ENCODE data around the gene MYO1C. TPM values are rescaled to one million over a fixed set of nuclear protein-coding genes. Genes with fewer than 3 reads are reported as not detected.

Gene MYO1C, protein sequence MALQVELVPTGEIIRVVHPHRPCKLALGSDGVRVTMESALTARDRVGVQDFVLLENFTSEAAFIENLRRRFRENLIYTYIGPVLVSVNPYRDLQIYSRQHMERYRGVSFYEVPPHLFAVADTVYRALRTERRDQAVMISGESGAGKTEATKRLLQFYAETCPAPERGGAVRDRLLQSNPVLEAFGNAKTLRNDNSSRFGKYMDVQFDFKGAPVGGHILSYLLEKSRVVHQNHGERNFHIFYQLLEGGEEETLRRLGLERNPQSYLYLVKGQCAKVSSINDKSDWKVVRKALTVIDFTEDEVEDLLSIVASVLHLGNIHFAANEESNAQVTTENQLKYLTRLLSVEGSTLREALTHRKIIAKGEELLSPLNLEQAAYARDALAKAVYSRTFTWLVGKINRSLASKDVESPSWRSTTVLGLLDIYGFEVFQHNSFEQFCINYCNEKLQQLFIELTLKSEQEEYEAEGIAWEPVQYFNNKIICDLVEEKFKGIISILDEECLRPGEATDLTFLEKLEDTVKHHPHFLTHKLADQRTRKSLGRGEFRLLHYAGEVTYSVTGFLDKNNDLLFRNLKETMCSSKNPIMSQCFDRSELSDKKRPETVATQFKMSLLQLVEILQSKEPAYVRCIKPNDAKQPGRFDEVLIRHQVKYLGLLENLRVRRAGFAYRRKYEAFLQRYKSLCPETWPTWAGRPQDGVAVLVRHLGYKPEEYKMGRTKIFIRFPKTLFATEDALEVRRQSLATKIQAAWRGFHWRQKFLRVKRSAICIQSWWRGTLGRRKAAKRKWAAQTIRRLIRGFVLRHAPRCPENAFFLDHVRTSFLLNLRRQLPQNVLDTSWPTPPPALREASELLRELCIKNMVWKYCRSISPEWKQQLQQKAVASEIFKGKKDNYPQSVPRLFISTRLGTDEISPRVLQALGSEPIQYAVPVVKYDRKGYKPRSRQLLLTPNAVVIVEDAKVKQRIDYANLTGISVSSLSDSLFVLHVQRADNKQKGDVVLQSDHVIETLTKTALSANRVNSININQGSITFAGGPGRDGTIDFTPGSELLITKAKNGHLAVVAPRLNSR
- total RNA-seq: 67.1 and 151 TPM in 2 replicates

GRCh38 chr17:1492249-1493206 lies at the start of gene MYO1C:
Gene MYO1C, minus strand, starts transcription at chr17:1492686. Its CDS starts 199 bp downstream, at chr17:1492487.

GRCh38 chr17:1516388-1517161 lies 24.1 kb upstream of the MYO1C start, which contains the start of gene INPP5K:
Gene INPP5K, minus strand, starts transcription at chr17:1516612. Its CDS starts 113 bp downstream, at chr17:1516499.

GRCh38 chr17:1455797-1456599 lies 36.5 kb downstream of the MYO1C start, which contains the start of gene CRK:
Gene CRK, minus strand, starts transcription at chr17:1456232. Its CDS starts 115 bp downstream, at chr17:1456117.

Other genes with a start within 250 kb of the MYO1C start
- gene BHLHA9, start 222.2 kb downstream of the MYO1C start, total RNA-seq: not detected in 2 replicates
- not detected in 2 replicates for gene TRARG1, start 213.0 kb downstream of the MYO1C start, total RNA-seq
- 412 and 413 TPM in 2 replicates for gene YWHAE, start 92.5 kb downstream of the MYO1C start, total RNA-seq
- 126 and 165 TPM in 2 replicates for gene CRK, start 36.5 kb downstream of the MYO1C start, total RNA-seq
- 36.6 and 40.1 TPM in 2 replicates for gene INPP5K, start 23.9 kb upstream of the MYO1C start, total RNA-seq
- 10.1 and 10.9 TPM in 2 replicates for gene PITPNA, start 70.1 kb upstream of the MYO1C start, total RNA-seq
- gene SLC43A2, start 136.1 kb upstream of the MYO1C start, total RNA-seq: 1.3 and 2.7 TPM in 2 replicates
- gene SCARF1, start 153.0 kb upstream of the MYO1C start, total RNA-seq: 0.21 and 0.48 TPM in 2 replicates
- gene RILP, start 157.2 kb upstream of the MYO1C start, total RNA-seq: 6.7 and 9.8 TPM in 2 replicates
- gene PRPF8, start 192.2 kb upstream of the MYO1C start, total RNA-seq: 63.6 and 82.3 TPM in 2 replicates
- gene TLCD2, start 217.7 kb upstream of the MYO1C start, total RNA-seq: 4.7 and 6.0 TPM in 2 replicates
- 22.0 and 24.6 TPM in 2 replicates for gene WDR81, start 232.0 kb upstream of the MYO1C start, total RNA-seq